ENCODE data around the gene ELP6.
"Not testable (repeated sequence)": the region's sequence is repeated elsewhere in the genome, so short reads cannot be mapped to it uniquely, and the experiment has no call there.

The ELP6 gene

GRCh38 chr3:47512416-47513124 is 942 bp downstream of the ELP6 start:
- Histone ChIP-seq H3K4me3 (ENCODE audit: low read length) (peak overlapping the region; percentile 80), H3K4me1 (ENCODE audit: low read length) (peaks cover 13% of the 10 kb centered on the region), H3K27ac (ENCODE audit: low read length) (peak overlapping the region; percentile 87), H3K79me2 (ENCODE audit: low read length) (peaks cover 27% of the 10 kb centered on the region), H3K36me3 (replicated peaks; ENCODE audit: low read depth, low read length) (peaks cover 24% of the 10 kb centered on the region), H3K9me3 (ENCODE audit: insufficient read depth, low read length) (no peaks in the 10 kb centered on the region), H3K4me2 (ENCODE audit: low read length) (peak overlapping the region; percentile 59), H2AFZ (ENCODE audit: low read depth, low read length) (peak overlapping the region; percentile 36), H3K27me3 (ENCODE audit: low read depth, low read length) (no peaks in the 10 kb centered on the region), H4K20me1 (ENCODE audit: insufficient read depth, low read length) (no peaks in the 10 kb centered on the region), H3K9ac (ENCODE audit: low read length) (peak overlapping the region; percentile 80)
- no peak for TF ChIP-seq EZH2phosphoT487 (IDR thresholded peaks at IDR 0.05; ENCODE audit: low read depth)
- TF ChIP-seq, protein P1, sequence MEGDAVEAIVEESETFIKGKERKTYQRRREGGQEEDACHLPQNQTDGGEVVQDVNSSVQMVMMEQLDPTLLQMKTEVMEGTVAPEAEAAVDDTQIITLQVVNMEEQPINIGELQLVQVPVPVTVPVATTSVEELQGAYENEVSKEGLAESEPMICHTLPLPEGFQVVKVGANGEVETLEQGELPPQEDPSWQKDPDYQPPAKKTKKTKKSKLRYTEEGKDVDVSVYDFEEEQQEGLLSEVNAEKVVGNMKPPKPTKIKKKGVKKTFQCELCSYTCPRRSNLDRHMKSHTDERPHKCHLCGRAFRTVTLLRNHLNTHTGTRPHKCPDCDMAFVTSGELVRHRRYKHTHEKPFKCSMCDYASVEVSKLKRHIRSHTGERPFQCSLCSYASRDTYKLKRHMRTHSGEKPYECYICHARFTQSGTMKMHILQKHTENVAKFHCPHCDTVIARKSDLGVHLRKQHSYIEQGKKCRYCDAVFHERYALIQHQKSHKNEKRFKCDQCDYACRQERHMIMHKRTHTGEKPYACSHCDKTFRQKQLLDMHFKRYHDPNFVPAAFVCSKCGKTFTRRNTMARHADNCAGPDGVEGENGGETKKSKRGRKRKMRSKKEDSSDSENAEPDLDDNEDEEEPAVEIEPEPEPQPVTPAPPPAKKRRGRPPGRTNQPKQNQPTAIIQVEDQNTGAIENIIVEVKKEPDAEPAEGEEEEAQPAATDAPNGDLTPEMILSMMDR (IDR thresholded peaks at IDR 0.05; ENCODE audit: low read depth, low read length): no peak

DNA sequence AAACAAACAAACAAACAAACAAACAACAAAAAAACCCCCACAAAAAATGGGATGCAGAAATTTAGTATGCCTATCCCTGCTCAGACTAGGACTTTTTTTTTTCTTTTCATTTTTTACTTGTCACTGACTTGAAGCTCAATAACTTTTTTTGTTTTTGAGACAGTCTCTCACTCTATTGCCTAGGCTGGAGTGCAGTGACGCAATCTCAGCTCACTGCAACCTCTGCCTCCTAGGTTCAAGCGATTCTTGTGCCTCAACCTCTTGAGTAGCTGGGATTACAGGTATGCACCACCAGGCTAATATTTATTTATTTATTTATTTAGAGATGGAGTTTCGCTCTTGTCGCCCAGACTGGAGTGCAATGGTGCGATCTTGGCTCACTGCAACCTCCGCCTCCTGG is 8.2 kb downstream of the ELP6 start:
- not testable (repeated sequence) for H4K20me1 ChIP-seq (ENCODE audit: insufficient read depth, low read length); H3K9me3 ChIP-seq (ENCODE audit: insufficient read depth, low read length); H3K9ac ChIP-seq (ENCODE audit: low read length); H3K79me2 ChIP-seq (ENCODE audit: low read length); H2AFZ ChIP-seq (ENCODE audit: low read depth, low read length); H3K4me1 ChIP-seq (ENCODE audit: low read length); H3K4me2 ChIP-seq (ENCODE audit: low read length); H3K27ac ChIP-seq (ENCODE audit: low read length); H3K27me3 ChIP-seq (ENCODE audit: low read depth, low read length); H3K4me3 ChIP-seq (ENCODE audit: low read length)
- peaks cover 42% of the 10 kb centered on the region for H3K36me3 ChIP-seq (replicated peaks; ENCODE audit: low read depth, low read length)

- no peak overlapping the region for H3K4me3 ChIP-seq (ENCODE audit: low read length)
- peaks cover 39% of the 10 kb centered on the region for H3K36me3 ChIP-seq (replicated peaks; ENCODE audit: low read depth, low read length)
- H3K4me2 ChIP-seq (ENCODE audit: low read length): no peak overlapping the region
- no peak overlapping the region for H2AFZ ChIP-seq (ENCODE audit: low read depth, low read length)
- no peaks in the 10 kb centered on the region for H3K79me2 ChIP-seq (ENCODE audit: low read length)
- no peak overlapping the region for H3K9ac ChIP-seq (ENCODE audit: low read length)
- H3K27me3 ChIP-seq (ENCODE audit: low read depth, low read length): no peaks in the 10 kb centered on the region
- no peaks in the 10 kb centered on the region for H4K20me1 ChIP-seq (ENCODE audit: insufficient read depth, low read length)
- H3K27ac ChIP-seq (ENCODE audit: low read length): no peak overlapping the region
- no peaks in the 10 kb centered on the region for H3K4me1 ChIP-seq (ENCODE audit: low read length)
- no peaks in the 10 kb centered on the region for H3K9me3 ChIP-seq (ENCODE audit: insufficient read depth, low read length)
- TF ChIP-seq EZH2phosphoT487 (IDR thresholded peaks at IDR 0.05; ENCODE audit: low read depth): no peak
- TF ChIP-seq, protein P1 (IDR thresholded peaks at IDR 0.05; ENCODE audit: low read depth, low read length): no peak
Measured at GRCh38 chr3:47504113-47504512, 9.4 kb downstream of the ELP6 start.

DNA sequence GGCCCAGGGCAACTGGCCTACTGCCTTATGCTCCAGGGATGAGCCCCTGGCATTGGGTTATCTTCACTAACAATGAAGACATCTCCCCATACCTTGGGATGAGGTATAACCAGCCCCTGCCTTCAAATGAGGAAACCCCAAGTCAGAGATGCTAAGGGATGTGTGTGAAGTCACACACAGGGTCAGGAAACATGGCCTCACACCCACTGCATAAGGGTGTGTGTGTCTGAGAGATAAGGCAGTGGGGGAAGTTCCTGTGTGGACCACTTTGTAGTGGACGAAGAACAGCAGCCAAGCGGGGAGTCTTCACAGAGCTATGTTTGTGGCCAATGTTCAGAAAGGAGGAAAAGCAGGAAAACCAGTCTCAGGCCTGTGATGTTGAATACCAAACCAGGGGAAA is 10.5 kb downstream of the ELP6 start:
- Histone ChIP-seq H3K4me3 (ENCODE audit: low read length) (no peak overlapping the region), H3K79me2 (ENCODE audit: low read length) (no peaks in the 10 kb centered on the region), H3K27me3 (ENCODE audit: low read depth, low read length) (no peaks in the 10 kb centered on the region), H3K27ac (ENCODE audit: low read length) (no peak overlapping the region), H3K36me3 (replicated peaks; ENCODE audit: low read depth, low read length) (peaks cover 45% of the 10 kb centered on the region), H4K20me1 (ENCODE audit: insufficient read depth, low read length) (no peaks in the 10 kb centered on the region), H3K4me2 (ENCODE audit: low read length) (no peak overlapping the region), H3K4me1 (ENCODE audit: low read length) (no peaks in the 10 kb centered on the region), H3K9ac (ENCODE audit: low read length) (no peak overlapping the region), H2AFZ (ENCODE audit: low read depth, low read length) (no peak overlapping the region), H3K9me3 (ENCODE audit: insufficient read depth, low read length) (no peaks in the 10 kb centered on the region)
- no peak for TF ChIP-seq EZH2phosphoT487 (IDR thresholded peaks at IDR 0.05; ENCODE audit: low read depth)
- TF ChIP-seq, protein P1 (IDR thresholded peaks at IDR 0.05; ENCODE audit: low read depth, low read length): no peak
